Thyroid gland (tissue), 4 donors: ENCODE data around the gene GDPD4. TPM values are rescaled to one million over a fixed set of nuclear protein-coding genes. Genes with fewer than 3 reads are reported as not detected.

Experiments used
- DNase-seq, 2 donors: peaks; one replicate each; pipeline ENCODE4 v3.0.0-alpha.2; 2019
- H3K27ac ChIP-seq, 3 donors: fragments of 200-600 bp; sonication (generic); 1 replicate in 2 of 3; 2 replicates in 1 of 3; pipeline ENCODE4 v1.5.1; 2016 to 2019; ENCODE audit warnings: mild to moderate bottlenecking in 1 of 3, moderate library complexity in 1 of 3
- H3K27me3 ChIP-seq: fragments of 200-600 bp; sonication (generic); one replicate; pipeline ENCODE4 v1.5.1; 2019
- H3K36me3 ChIP-seq, 2 donors: fragments of 200-600 bp; sonication (generic); one replicate each; pipeline ENCODE4 v1.5.1; 2016 to 2019
- H3K4me1 ChIP-seq, 2 donors: fragments of 200-600 bp; sonication (generic); one replicate each; pipeline ENCODE4 v1.5.1; 2017 to 2019
- H3K4me3 ChIP-seq, 3 donors: fragments of 200-600 bp; sonication (generic); replicated peaks in 1 of 3; 1 replicate in 2 of 3; 2 replicates in 1 of 3; pipeline ENCODE4 v1.5.1; 2016; ENCODE audit warnings: mild to moderate bottlenecking in 1 of 3
- H3K9me3 ChIP-seq: fragments of 200-600 bp; sonication (generic); one replicate; pipeline ENCODE4 v1.5.1; 2017
- CTCF ChIP-seq, 6 experiments: fragments of 200-600 bp in 3 of 6; fragments of 450-650 bp in 3 of 6; sonication (generic) in 3 of 6; IDR thresholded peaks; one replicate each; pipeline ENCODE4 v1.5.1; 2016 to 2019; ENCODE audit warnings: antibody characterized with exemption in 6 of 6, mild to moderate bottlenecking in 2 of 6, inconsistent platforms in 1 of 6, moderate library complexity in 1 of 6
- POLR2A ChIP-seq, 2 donors: fragments of 450-650 bp; IDR thresholded peaks; one replicate each; pipeline ENCODE4 v1.6.1; 2017; ENCODE audit warnings: antibody characterized with exemption in 2 of 2, mild to moderate bottlenecking in 2 of 2, moderate library complexity in 1 of 2
- WGBS, 2 donors: methylation state at CpG; one replicate each; pipeline ENCODE4 v1.1.5; 2017; 5-methylcytosine and 5-hydroxymethylcytosine counted together
- intact Hi-C: fragments of 100-400 bp; cut with DNase I; formaldehyde crosslinking; loops from one replicate; pipeline ENCODE4 v1.15.1; 2023
- total RNA-seq, 4 donors: library from RNA; depleted of rRNA; stranded (reverse); fragments of >200 nt; gene quantifications; one replicate each; pipeline ENCODE4 v1.2.3, GENCODE V29; 2016

Gene GDPD4
- total RNA-seq, 4 donors from 2014 or later = 3.6 TPM; not detected in 3

GRCh38 chr11:77287615-77288273, 13.7 kb downstream of the GDPD4 start:
- WGBS, 2 donors = 69 to 88% methylated on average over 4 of the region's 5 CpGs
- Histone ChIP-seq H3K27ac (no peak overlapping the region), H3K27me3 (no peaks in the 10 kb centered on the region), H3K36me3 (no peaks in the 10 kb centered on the region), H3K4me1 (no peaks in the 10 kb centered on the region), H3K9me3 (no peaks in the 10 kb centered on the region), H3K4me3 (no peak overlapping the region)
- intact Hi-C loops = no loop called here
- TF ChIP-seq POLR2A (IDR thresholded peaks at IDR 0.05) (no peak), CTCF (IDR thresholded peaks at IDR 0.05) (no peak)
- no peak for DNase-seq

- intact Hi-C loops = no loop called here
- H3K4me3 ChIP-seq = no peak overlapping the region
- H3K4me1 ChIP-seq = no peaks in the 10 kb centered on the region
- no peaks in the 10 kb centered on the region for H3K36me3 ChIP-seq
- no peaks in the 10 kb centered on the region for H3K9me3 ChIP-seq
- no peak for DNase-seq
- WGBS, 2 donors = 94 to 98% methylated on average over 3 of the region's 3 CpGs
- TF ChIP-seq POLR2A (IDR thresholded peaks at IDR 0.05) = no peak
- TF ChIP-seq CTCF (IDR thresholded peaks at IDR 0.05) = no peak
- H3K27me3 ChIP-seq = no peaks in the 10 kb centered on the region
- no peak overlapping the region for H3K27ac ChIP-seq
Measured at GRCh38 chr11:77287136-77287535, 14.3 kb downstream of the GDPD4 start.

GRCh38 chr11:77284476-77285468, 16.7 kb downstream of the GDPD4 start:
- intact Hi-C loops = no loop called here
- no peak for DNase-seq
- 87 to 90% methylated on average over 6 of the region's 6 CpGs for WGBS, 2 donors
- Histone ChIP-seq H3K9me3 (no peaks in the 10 kb centered on the region), H3K27ac (no peak overlapping the region), H3K4me1 (no peaks in the 10 kb centered on the region), H3K27me3 (no peaks in the 10 kb centered on the region), H3K4me3 (no peak overlapping the region), H3K36me3 (no peaks in the 10 kb centered on the region)
- TF ChIP-seq POLR2A (IDR thresholded peaks at IDR 0.05) = no peak
- TF ChIP-seq CTCF (IDR thresholded peaks at IDR 0.05) = no peak

- H3K9me3 ChIP-seq = no peaks in the 10 kb centered on the region
- no peak for DNase-seq
- no peaks in the 10 kb centered on the region for H3K27me3 ChIP-seq
- H3K36me3 ChIP-seq = no peaks in the 10 kb centered on the region
- H3K4me1 ChIP-seq = no peaks in the 10 kb centered on the region
- TF ChIP-seq CTCF (IDR thresholded peaks at IDR 0.05) (no peak), POLR2A (IDR thresholded peaks at IDR 0.05) (no peak)
- H3K27ac ChIP-seq = no peak overlapping the region
- intact Hi-C loops = no loop called here
- H3K4me3 ChIP-seq = no peak overlapping the region
- WGBS, 2 donors = 58 to 64% methylated on average over 3 of the region's 3 CpGs
Measured at GRCh38 chr11:77283101-77283500, 18.4 kb downstream of the GDPD4 start.
